AG09319 (cell line): ENCODE results near the gene RNFT2.
"Not testable (repeated sequence)": the region's sequence is repeated elsewhere in the genome, so short reads cannot be mapped to it uniquely, and the experiment has no call there.

Source experiments
- DNase-seq: peaks from one replicate; pipeline ENCODE4 v3.0.0-alpha.2; 2010; ENCODE audit warnings: low read depth; ENCODE audit errors: extremely low read depth
- TF ChIP-seq, protein P1 (sequence below): IDR thresholded peaks from 2 replicates; pipeline ENCODE4 v1.5.1; 2011; ENCODE audit warnings: low read depth, mild to moderate bottlenecking, inconsistent platforms, low read length, moderate library complexity

The RNFT2 gene

DNA sequence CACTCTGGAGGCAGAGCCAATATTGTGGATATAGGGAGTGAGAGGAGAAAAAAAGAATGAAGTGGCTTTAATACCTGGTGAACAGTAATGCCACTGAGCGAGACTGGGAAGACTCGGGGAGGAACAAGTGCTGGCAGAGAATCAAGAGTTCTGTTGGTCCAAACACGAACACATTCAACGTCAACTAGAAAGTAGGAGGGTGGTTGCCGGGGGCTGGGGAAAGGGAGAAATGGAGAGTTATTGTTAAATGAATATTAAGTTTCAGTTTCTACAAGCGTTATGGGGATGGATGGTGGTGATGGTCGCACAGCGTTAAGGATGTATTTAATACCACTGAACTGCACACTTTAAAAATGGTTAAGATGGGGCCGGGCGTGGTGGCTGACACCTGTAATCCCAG lies 3.0 kb upstream of the RNFT2 start:
- no peak for DNase-seq
- TF ChIP-seq, protein P1, sequence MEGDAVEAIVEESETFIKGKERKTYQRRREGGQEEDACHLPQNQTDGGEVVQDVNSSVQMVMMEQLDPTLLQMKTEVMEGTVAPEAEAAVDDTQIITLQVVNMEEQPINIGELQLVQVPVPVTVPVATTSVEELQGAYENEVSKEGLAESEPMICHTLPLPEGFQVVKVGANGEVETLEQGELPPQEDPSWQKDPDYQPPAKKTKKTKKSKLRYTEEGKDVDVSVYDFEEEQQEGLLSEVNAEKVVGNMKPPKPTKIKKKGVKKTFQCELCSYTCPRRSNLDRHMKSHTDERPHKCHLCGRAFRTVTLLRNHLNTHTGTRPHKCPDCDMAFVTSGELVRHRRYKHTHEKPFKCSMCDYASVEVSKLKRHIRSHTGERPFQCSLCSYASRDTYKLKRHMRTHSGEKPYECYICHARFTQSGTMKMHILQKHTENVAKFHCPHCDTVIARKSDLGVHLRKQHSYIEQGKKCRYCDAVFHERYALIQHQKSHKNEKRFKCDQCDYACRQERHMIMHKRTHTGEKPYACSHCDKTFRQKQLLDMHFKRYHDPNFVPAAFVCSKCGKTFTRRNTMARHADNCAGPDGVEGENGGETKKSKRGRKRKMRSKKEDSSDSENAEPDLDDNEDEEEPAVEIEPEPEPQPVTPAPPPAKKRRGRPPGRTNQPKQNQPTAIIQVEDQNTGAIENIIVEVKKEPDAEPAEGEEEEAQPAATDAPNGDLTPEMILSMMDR, result no peak

- TF ChIP-seq, protein P1, result no peak
- DNase-seq, result no peak
These were observed 2.0 kb upstream of the RNFT2 start for GRCh38 chr12:116735951-116736599.

- TF ChIP-seq, protein P1, result no peak
- no peak for DNase-seq
These were observed 947 bp upstream of the RNFT2 start for GRCh38 chr12:116736962-116737773.

DNA sequence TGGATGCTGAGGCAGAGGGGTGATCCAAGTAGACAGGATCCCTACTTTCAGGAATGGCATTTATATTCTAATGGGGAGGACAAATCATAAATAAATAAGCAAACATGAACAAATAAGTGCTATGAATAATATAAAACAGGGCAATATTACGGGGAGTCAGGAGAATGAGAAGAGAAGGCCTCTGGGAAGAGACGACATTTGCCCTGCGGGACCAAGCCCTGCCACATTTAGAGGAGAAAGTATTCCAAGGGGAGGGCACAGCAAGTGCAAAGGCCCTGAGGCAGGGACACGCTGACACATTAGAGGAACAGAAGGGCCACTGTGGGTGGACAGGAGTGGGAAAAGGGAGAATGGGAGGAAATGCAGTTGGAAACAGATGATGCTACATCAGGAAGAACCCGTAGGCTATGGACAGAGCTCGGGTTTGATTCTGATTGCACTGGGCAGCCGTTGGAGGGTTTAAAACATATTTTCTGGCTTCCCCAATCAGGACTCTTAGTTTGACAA lies 1.3 kb downstream of the RNFT2 start:
- no peak for DNase-seq
- TF ChIP-seq, protein P1, result no peak

DNA sequence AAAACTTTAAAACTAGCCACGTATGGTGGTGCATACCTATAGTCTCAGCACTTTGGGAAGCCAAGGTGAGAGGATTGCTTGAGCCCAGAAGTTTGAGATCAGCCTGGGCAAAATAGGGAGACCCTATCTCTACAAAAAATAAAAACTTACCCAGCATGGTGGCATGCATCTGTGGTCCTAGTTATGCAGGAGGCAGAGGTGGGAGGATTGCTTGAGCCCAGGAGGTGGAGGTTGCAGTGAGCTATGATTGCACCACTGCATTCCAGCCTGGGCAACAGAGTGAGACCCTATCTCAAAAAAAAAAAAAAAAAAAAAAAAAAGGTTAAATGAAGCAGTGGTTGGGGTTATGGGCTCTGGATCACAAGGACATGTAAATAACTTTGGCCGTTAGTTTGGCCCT lies 4.7 kb downstream of the RNFT2 start:
- DNase-seq, result not testable (repeated sequence)

GRCh38 chr12:116744766-116745165 lies 6.7 kb downstream of the RNFT2 start:
- DNase-seq, result no peak
- TF ChIP-seq, protein P1, result no peak

- DNase-seq, result no peak
- TF ChIP-seq, protein P1, result no peak
These were observed 7.4 kb downstream of the RNFT2 start for GRCh38 chr12:116745554-116745953.
